Caco-2 (cell line): ENCODE results near the gene RXFP1. TPM values are rescaled to one million over a fixed set of nuclear protein-coding genes. Genes with fewer than 3 reads are reported as not detected.

Experiments
- BruUV-seq: library from RNA; stranded (reverse); fragments of 400-500 nt; replicated peaks from 2 replicates; lab custom pipeline; 2021; lab: Mats Ljungman, UMichigan
- CTCF ChIA-PET: fragments of 300-600 bp; sonication (Branson Sonifier 250); formaldehyde crosslinking; loops from one replicate; lab custom pipeline; 2022; ENCODE audit warnings: antibody characterized with exemption; lab: Charles Lee
- POLR2A ChIA-PET: fragments of 300-600 bp; sonication (Branson Sonifier 250); formaldehyde crosslinking; loops from one replicate; lab custom pipeline; 2022; ENCODE audit warnings: antibody characterized with exemption; lab: Charles Lee
- DNase-seq, 2 experiments: peaks; one replicate each; pipeline versions ENCODE4 v3.0.0 to v3.0.0-alpha.2; 2020 to 2022
- H3K27me3 ChIP-seq: replicated peaks from 2 replicates; pipeline ENCODE4 v1.6.0; 2011; ENCODE audit warnings: low read length; ENCODE audit not compliant: control insufficient read depth, insufficient read depth
- H3K36me3 ChIP-seq: 2 replicates; pipeline ENCODE4 v1.5.1; 2011; ENCODE audit warnings: low read length; ENCODE audit not compliant: control insufficient read depth, insufficient read depth
- H3K4me1 ChIP-seq: fragments of 250-450 bp; sonication (Bioruptor Pico); 2 replicates; pipeline ENCODE4 v1.5.1; 2020; ENCODE audit warnings: mild to moderate bottlenecking
- H3K4me3 ChIP-seq: 2 replicates; pipeline ENCODE4 v1.5.1; 2011; ENCODE audit warnings: low read depth, mild to moderate bottlenecking, control low read depth, low read length
- H3K9me3 ChIP-seq: fragments of 250-450 bp; sonication (Bioruptor Pico); 2 replicates; pipeline ENCODE4 v1.5.1; 2020; ENCODE audit warnings: mild to moderate bottlenecking, moderate library complexity
- H3K27ac Mint-ChIP-seq: one replicate; pipeline ENCODE4 v1.8.0; 2022; ENCODE audit warnings: mixed read lengths; ENCODE audit not compliant: unreplicated experiment
- H3K27me3 Mint-ChIP-seq: one replicate; pipeline ENCODE4 v1.8.0; 2022; ENCODE audit warnings: mixed read lengths; ENCODE audit not compliant: insufficient read depth, unreplicated experiment
- H3K36me3 Mint-ChIP-seq: one replicate; pipeline ENCODE4 v1.8.0; 2022; ENCODE audit warnings: mild to moderate bottlenecking, mixed read lengths; ENCODE audit not compliant: insufficient read depth, unreplicated experiment
- H3K4me1 Mint-ChIP-seq: one replicate; pipeline ENCODE4 v1.8.0; 2022; ENCODE audit warnings: low read depth, mixed read lengths; ENCODE audit not compliant: unreplicated experiment
- H3K4me3 Mint-ChIP-seq: one replicate; pipeline ENCODE4 v1.8.0; 2022; ENCODE audit warnings: mild to moderate bottlenecking, moderate library complexity, mixed read lengths; ENCODE audit not compliant: unreplicated experiment
- H3K9me3 Mint-ChIP-seq: one replicate; pipeline ENCODE4 v1.8.0; 2022; ENCODE audit warnings: mixed read lengths; ENCODE audit not compliant: unreplicated experiment
- CTCF ChIP-seq, 2 experiments: fragments of 200-600 bp in 1 of 2; IDR thresholded peaks; 1 replicate in 1 of 2; 2 replicates in 1 of 2; pipeline versions ENCODE4 v1.5.1 to v1.8.0; 2011 to 2022; ENCODE audit warnings: antibody characterized with exemption in 1 of 2, control low read depth in 1 of 2, inconsistent platforms in 1 of 2, low read depth in 1 of 2, low read length in 1 of 2, mild to moderate bottlenecking in 1 of 2, moderate library complexity in 1 of 2; ENCODE audit not compliant: insufficient read depth in 1 of 2, severe bottlenecking in 1 of 2, unreplicated experiment in 1 of 2
- intact Hi-C: fragments of 100-400 bp; cut with micrococcal nuclease; formaldehyde crosslinking; loops from one replicate; pipeline ENCODE4 v1.10.0; 2022; ENCODE audit not compliant: unreplicated experiment
- total RNA-seq: library from RNA; stranded (reverse); gene quantifications from 2 replicates; pipeline ENCODE4 v1.2.3, GENCODE V29; 2022

The RXFP1 gene
- total RNA-seq, 1 experiment from 2014 or later: not detected

GRCh38 chr4:158588285-158588684 lies 66.6 kb downstream of the RXFP1 start:
- Mint-ChIP-seq H3K4me3 (no peak overlapping the region), H3K4me1 (no peaks in the 10 kb centered on the region), H3K36me3 (no peaks in the 10 kb centered on the region), H3K9me3 (no peaks in the 10 kb centered on the region), H3K27ac (no peak overlapping the region), H3K27me3 (peaks cover 3% of the 10 kb centered on the region)
- DNase-seq: no peak
- ChIA-PET POLR2A (no interaction called here), CTCF (no interaction called here)
- Histone ChIP-seq H3K27me3 (no peaks in the 10 kb centered on the region), H3K4me1 (no peaks in the 10 kb centered on the region), H3K4me3 (no peak overlapping the region), H3K36me3 (no peaks in the 10 kb centered on the region), H3K9me3 (no peaks in the 10 kb centered on the region)
- BruUV-seq: no TSS peak
- intact Hi-C loops: no loop called here
- TF ChIP-seq CTCF (IDR thresholded peaks at IDR 0.05; ENCODE audit: insufficient read depth in 1 of 2, low read depth in 1 of 2, low read length in 1 of 2, severe bottlenecking in 1 of 2, unreplicated experiment in 1 of 2): no peak

- no peaks in the 10 kb centered on the region for H3K4me1 Mint-ChIP-seq
- Histone ChIP-seq H3K27me3 (no peaks in the 10 kb centered on the region), H3K36me3 (no peaks in the 10 kb centered on the region), H3K4me1 (no peaks in the 10 kb centered on the region), H3K9me3 (no peaks in the 10 kb centered on the region), H3K4me3 (no peak overlapping the region)
- DNase-seq: no peak
- CTCF ChIA-PET: no interaction called here
- no peak overlapping the region for H3K27ac Mint-ChIP-seq
- no TSS peak for BruUV-seq
- no peak for TF ChIP-seq CTCF (IDR thresholded peaks at IDR 0.05; ENCODE audit: insufficient read depth in 1 of 2, low read depth in 1 of 2, low read length in 1 of 2, severe bottlenecking in 1 of 2, unreplicated experiment in 1 of 2)
- intact Hi-C loops: no loop called here
- POLR2A ChIA-PET: no interaction called here
- H3K27me3 Mint-ChIP-seq: peaks cover 3% of the 10 kb centered on the region
- no peaks in the 10 kb centered on the region for H3K36me3 Mint-ChIP-seq
- no peaks in the 10 kb centered on the region for H3K9me3 Mint-ChIP-seq
- no peak overlapping the region for H3K4me3 Mint-ChIP-seq
Observed at GRCh38 chr4:158588777-158589176, 67.1 kb downstream of the RXFP1 start.

GRCh38 chr4:158590306-158590705 lies 68.6 kb downstream of the RXFP1 start:
- no TSS peak for BruUV-seq
- no peaks in the 10 kb centered on the region for H3K9me3 ChIP-seq
- no peaks in the 10 kb centered on the region for H3K27me3 ChIP-seq
- CTCF ChIA-PET: no interaction called here
- Mint-ChIP-seq H3K27me3 (peaks cover 3% of the 10 kb centered on the region), H3K4me1 (no peaks in the 10 kb centered on the region), H3K9me3 (no peaks in the 10 kb centered on the region), H3K36me3 (no peaks in the 10 kb centered on the region), H3K27ac (no peak overlapping the region), H3K4me3 (no peak overlapping the region)
- H3K4me1 ChIP-seq: no peaks in the 10 kb centered on the region
- no peak for DNase-seq
- H3K36me3 ChIP-seq: no peaks in the 10 kb centered on the region
- no peak for TF ChIP-seq CTCF (IDR thresholded peaks at IDR 0.05; ENCODE audit: insufficient read depth in 1 of 2, low read depth in 1 of 2, low read length in 1 of 2, severe bottlenecking in 1 of 2, unreplicated experiment in 1 of 2)
- intact Hi-C loops: no loop called here
- no peak overlapping the region for H3K4me3 ChIP-seq
- POLR2A ChIA-PET: no interaction called here
